ENCODE measurements around the gene FPR3.
"Not testable (repeated sequence)": the region's sequence is repeated elsewhere in the genome, so short reads cannot be mapped to it uniquely, and the experiment has no call there.

Gene FPR3

GRCh38 chr19:51784109-51784785, 10.7 kb upstream of the FPR3 start:
- DNase-seq = no peak

DNA sequence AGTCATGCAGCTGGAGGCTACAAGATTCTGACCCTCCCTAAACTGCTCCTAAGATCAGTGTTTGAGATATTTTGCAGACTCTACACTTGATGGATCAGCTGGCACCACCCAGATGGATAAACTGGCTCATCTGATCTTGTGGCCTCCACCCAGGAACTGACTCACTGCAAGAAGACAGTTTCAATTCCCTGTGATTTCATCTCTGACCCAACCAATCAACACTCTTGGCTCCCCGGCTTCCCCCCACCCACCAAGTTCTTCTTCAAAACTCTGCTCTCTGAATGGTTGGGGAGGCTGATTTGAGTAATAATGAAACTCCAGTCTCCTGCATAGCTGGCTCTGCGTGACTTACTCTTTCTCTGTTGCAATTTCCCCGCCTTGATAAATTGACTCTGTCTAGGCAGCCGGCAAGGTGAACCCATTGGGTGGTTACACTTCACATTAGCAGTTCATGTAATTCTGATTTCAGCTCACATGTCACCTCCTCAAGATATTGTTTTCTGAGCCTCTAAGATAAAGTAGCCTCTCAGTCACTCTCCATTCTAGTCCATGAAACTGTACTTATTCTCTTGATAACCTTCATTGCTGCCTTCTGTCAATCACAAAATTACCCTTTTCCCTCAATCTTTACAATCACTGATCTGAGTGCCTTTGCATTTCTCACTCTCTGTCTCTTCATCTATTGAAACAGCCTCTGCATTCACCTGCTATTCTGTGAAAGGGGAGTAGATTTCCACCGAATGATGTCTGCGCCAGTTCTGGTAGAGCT, 9.9 kb upstream of the FPR3 start:
- DNase-seq = no peak

DNA sequence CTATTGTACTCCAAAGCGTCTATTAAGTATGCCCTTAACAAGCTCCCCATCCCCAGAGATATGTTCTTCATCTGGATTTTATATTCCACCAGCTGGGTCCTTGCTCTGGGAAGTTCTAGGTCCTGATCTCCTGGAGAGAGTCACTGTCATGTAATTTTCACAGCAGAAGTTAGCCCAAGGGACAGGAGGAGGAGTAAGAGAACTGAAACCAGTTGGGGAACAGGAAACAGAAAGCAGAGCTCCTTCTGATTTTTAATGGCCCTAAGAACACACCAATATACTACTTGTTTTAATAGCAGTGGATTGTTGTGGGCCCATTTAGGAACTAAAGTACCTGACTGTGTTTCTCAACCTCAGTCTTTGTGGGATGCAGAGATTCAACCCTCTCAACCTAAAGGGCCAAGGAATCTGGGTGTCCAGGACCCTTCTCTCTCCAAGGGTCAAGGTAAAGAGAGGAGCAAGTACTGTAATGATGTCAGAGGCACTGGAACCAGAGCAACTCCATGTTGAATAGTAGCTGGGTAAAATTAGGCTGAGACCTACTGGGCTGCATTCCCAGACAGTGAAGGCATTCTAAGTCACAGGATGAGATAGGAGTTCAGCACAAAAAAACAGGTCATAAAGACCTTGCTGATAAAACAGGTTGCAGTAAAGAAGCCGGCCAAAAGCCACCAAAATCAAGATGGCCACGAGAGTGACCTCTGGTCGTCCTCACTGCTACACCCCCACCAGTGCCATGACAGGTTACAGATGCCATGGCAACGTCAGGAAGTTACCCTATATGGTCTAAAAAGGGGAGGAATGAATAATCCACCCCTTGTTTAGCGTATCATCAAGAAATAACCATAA, 8.1 kb upstream of the FPR3 start:
- DNase-seq = no peak

DNA sequence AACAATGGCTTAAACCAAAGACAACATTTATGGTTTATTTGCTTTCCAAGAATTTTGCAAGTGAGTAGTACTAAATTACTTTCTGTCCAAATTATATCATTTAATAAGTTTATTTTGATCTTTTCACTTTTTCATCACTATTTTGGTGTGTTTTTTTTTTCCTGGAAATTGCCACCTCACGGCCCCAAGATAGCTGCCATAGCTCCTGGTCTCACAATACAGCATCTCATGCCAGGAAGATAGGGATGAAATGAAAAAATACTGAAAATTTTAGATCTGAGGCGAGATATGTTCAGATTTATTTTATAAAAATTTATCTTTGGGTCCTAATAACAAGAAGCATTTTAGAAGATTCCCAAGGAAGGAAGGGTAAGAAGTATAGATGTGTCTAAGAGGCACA, 6.9 kb upstream of the FPR3 start:
- DNase-seq = no peak

DNA sequence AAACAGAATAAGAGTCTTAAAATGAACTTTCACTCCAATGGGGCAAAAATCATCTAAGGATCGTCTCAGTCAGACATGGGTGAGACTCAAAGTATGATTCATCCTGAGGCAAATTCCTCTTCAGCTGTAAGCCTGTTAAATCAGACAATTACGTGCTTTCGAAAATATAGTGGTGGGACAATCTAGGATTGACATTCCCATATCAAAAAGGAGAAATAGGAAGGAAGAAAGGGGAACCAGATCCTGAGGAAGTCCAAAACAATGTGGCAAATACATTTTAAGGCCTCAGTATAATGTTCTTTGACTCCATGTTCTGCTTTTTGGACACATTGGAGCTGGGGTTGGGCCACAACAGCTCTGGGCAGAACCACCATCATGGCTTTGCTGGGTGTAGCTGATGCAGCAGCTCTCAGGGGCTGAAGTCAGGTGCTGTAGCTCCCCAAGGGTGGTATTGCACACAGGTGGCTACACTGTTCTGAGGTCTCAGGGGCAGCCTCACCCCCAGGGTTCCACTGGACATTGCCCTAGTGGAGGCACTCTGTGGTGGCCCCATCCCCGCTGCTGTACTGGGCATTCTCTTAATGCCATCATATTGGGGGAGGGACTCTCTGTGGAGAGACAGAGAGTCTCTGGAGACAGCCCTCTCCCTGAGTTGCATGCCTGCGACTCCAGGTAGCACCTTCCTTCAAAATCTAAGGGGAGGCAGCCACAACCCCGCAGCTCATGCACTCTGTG, 5.7 kb upstream of the FPR3 start:
- DNase-seq = no peak

GRCh38 chr19:51792932-51793331, 2.0 kb upstream of the FPR3 start:
- DNase-seq = no peak

GRCh38 chr19:51793994-51794393, 963 bp upstream of the FPR3 start:
- no peak for DNase-seq

DNA sequence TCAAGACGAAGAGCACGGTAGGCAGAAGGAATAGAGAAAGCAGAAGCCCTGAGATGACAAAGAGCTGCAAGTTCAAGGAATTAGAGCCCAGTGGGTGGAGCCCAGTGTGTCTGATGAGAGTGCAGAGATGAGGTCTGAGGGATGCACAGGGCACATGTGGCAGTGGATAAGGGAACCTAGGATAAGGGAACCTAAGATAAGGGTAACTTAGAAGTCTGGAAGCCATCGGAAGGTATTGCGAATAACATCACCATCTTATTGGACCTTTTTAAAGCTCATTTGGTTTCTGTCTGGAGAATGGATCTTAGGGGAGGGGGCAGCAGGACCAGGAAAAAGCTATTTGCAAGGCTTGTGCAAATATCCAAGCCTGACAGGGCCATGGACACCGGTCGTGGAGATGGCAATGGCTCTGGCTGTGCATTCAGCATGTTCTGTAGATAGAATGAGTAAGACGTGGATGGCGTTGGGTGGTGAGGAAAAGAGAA, 1.3 kb downstream of the FPR3 start:
- no peak for DNase-seq

- DNase-seq = no peak
Observed at GRCh38 chr19:51797480-51797879, 2.5 kb downstream of the FPR3 start.

DNA sequence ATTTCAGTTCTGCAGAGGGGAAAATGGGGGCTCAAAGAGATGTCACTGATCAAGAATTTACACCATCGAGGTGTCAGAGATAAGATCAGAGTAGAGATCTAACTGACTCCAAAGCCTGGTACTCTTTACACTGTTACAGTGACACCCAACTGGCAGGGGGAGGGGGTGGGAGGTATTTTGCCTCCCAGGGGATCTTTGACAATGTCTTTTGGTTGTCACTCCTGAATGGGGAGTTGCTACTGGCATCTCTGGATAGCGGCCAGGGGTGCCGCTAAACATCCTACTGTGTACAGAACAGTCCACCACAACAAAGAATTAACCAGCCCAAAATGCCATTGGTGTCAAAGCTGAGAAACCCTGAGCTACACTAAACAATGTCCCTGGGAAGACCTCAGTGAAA, 3.1 kb downstream of the FPR3 start:
- no peak for DNase-seq

DNA sequence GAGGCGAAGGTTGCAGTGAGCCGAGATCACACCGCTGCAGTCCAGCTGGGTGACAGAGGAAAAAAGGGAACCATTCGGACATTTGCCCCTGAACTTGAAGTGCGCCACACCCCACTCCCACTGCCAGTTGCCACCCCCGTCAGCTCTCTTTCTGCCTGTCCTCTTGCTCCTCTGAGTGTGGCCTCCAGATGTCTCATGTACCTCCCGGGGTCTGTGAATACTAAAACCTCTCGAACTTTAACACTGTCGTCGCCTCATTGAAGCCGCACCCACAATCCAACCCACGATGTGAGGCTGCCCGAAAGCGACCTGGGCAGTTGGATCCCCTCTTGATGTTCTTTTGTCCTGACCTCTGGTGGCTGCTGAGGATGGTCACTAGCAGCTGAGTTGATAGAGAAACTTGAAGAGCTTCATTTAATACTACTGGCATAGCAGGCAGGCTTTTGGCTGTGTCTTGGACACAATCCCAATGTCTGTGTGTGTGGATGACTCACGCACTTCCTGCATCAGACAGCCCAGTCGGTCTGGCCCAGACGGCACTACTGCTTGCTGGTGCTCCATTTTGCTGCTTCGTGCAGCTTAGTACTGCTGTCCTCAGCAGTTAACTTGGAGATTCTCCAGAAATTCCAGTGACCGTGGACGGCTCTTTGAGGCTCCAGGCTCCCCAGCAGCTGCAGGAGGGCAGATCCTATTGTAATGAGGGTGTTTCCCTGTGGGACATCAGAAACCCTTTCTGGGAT, 4.2 kb downstream of the FPR3 start:
- DNase-seq = no peak

DNA sequence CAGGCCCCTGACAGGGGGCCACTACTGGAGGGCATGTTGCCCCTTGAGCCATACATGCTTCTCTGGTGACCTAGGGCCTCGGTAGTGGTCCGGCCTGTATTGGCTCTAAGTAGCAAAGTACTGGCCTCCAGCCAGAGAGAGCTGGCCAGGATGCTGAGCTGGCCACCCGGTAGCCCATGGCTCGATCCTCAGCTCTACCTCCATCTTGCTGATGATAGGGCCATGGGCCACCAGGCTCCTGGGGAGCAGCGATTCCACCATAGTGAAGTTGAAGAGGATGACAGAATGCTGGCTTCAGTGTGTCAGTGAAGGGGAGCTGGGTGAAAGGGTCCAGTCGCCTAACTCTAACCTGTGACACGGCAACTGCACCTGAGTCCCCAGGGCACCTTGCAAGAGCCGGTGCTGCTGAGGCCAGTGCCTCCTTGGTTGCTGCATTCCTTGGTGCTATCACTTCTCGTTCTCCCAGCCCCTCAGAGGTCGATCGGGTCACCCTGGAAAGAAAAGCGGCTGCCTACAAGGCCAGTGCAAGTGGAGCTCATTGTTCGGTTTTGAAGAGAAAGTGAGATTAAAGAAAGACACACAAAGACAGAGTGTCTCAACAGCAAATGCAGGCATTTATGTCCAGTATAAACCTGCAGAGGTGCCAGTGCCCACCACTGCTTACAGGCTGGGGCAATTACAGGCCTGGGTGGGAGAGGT, 5.0 kb downstream of the FPR3 start:
- DNase-seq = no peak

- no peak for DNase-seq
Observed at GRCh38 chr19:51800473-51801244, 5.7 kb downstream of the FPR3 start.

- no peak for DNase-seq
Observed at GRCh38 chr19:51802775-51803174, 7.8 kb downstream of the FPR3 start.

GRCh38 chr19:51803519-51803918, 8.6 kb downstream of the FPR3 start:
- no peak for DNase-seq

DNA sequence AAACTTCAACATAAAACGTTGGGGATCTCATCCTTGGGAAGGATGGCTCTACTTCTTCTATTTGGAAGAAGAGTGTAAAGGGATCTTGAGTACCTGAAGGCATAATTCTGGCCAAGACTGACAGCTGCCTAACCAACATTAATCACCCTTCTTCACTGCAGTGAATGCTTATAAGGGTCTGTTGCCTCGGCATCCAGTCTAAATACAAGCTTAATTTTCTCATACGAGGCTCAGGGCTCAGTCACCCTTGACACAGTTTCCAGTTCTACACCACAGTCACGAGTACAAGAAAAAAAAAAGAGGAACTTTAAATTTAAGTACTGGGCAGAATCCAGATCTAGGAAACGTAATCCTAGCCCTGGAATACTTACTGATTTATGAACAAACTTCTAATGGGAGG, 9.0 kb downstream of the FPR3 start:
- DNase-seq = no peak

- DNase-seq = not testable (repeated sequence)
Observed at GRCh38 chr19:51804789-51805188, 9.8 kb downstream of the FPR3 start.

GRCh38 chr19:51805396-51805795, 10.4 kb downstream of the FPR3 start:
- DNase-seq = not testable (repeated sequence)

GRCh38 chr19:51806571-51806970, 11.6 kb downstream of the FPR3 start:
- not testable (repeated sequence) for DNase-seq

DNA sequence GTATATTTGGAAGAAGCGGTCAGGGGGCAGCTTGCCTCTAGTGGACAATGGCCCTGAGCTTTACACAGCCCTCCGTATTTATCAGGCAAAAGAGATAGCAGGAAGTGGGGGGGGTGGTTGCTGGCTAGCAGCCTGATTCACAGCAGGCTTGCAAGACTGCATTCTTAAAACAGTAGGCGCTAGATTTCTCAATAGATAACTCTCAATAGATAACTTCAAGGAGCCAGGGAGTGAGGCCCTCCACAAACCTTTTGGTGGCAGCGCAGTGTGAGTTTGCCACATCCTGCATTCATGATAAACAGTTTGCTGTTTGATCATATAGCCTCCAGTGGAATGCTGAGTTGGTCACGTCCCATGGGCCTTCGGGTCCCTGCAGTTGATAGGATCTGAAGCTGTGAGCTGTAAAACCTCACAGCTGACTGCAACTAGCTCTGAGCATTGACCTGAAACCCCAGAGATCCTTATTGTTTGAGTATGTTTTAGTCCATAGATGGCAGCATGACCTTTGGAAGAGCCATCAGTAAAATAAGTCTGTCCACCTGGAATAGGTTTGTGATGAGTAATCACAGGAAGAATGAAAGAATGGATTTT, 12.2 kb downstream of the FPR3 start:
- DNase-seq = no peak

Measured in CD4-positive, alpha-beta T cell treated with Interleukin-6 for 4 hours (primary cell).